ENCODE data around the gene LRRC30.

DNA sequence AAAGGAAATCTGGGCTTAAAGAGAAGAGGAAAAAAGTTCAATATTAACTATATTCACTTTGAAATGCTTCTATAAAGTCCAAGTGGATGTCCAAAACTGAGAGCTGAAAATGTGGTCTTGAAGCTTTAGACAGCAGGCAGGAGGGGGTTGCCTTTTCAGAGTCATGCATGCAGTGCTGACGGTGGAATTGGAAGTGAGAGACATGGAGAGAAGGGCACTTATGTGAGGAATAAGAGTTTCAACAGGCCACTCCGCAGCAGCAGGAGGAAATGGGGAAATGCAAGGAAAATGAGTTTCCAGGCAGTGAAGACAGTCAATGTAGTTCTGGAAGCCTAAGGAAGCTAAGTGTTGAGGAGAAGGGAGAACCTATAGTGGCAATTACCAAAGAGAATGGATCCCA, 33.0 kb upstream of the LRRC30 start:
- no peak for TF ChIP-seq EZH2phosphoT487 (IDR thresholded peaks at IDR 0.05; ENCODE audit: low read length)
- TF ChIP-seq, protein P1, sequence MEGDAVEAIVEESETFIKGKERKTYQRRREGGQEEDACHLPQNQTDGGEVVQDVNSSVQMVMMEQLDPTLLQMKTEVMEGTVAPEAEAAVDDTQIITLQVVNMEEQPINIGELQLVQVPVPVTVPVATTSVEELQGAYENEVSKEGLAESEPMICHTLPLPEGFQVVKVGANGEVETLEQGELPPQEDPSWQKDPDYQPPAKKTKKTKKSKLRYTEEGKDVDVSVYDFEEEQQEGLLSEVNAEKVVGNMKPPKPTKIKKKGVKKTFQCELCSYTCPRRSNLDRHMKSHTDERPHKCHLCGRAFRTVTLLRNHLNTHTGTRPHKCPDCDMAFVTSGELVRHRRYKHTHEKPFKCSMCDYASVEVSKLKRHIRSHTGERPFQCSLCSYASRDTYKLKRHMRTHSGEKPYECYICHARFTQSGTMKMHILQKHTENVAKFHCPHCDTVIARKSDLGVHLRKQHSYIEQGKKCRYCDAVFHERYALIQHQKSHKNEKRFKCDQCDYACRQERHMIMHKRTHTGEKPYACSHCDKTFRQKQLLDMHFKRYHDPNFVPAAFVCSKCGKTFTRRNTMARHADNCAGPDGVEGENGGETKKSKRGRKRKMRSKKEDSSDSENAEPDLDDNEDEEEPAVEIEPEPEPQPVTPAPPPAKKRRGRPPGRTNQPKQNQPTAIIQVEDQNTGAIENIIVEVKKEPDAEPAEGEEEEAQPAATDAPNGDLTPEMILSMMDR (IDR thresholded peaks at IDR 0.05; ENCODE audit: low read length) = no peak
